Stimulated activated CD4-positive, alpha-beta T cell treated with anti-CD3 and anti-CD28 coated beads, Interleukin-4, amount 100 ng/mL, for 24 hours (primary cell): ENCODE results near the gene COL11A1.
"Not testable (repeated sequence)": the region's sequence is repeated elsewhere in the genome, so short reads cannot be mapped to it uniquely, and the experiment has no call there.

Source experiments
- DNase-seq: peaks from one replicate; pipeline ENCODE4 v3.0.0-alpha.2; 2020

COL11A1 gene

DNA sequence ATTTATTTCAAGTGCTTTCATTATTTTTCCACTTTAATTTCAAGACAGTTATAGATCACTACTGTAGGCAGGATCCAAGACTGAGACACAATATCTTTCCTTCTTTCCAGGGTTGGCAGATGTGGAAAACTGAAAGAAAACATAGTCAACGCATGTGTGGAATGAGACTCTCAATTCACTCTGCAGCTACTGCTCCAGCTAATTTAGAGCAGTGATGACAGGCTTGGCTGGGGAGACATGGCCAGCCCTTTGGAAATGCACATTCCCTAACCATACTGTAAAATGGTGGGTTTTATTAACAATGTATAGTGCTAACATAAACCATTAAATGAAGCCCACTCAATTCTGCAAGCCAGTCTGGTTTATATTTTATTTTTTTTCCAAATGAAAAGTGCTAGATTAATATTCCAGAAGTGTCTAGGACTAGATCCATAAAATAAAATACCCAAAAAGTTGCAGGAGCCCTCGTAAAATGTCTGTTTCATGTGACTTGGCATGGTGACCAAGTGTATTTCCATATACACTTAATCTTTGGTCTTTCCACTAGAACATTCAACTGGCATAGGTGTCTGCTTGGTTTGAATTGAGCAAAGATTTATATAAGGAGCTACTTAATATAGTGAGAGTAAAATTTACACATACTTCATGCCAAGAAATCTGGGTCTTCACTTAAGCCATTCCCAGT lies 32.9 kb downstream of the COL11A1 start:
- no peak for DNase-seq

DNA sequence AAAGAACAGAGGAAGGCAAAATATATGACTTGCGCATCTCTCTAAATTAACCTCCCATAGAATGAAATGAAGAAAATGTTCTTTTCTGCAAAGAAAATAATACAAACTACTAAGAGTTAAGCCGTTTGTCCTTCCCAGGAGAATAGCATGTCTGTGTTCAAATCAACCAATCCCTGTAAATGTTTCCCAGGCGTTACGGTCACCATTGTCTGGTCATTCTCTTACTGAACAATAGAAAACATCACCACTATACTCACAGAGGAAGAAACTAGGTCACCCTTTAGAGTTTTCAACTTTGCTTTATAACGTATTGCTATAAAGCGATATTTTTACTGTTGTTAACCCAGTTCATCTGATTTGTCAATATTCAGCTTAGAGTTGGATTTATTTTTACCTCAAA lies 34.1 kb downstream of the COL11A1 start:
- no peak for DNase-seq

DNA sequence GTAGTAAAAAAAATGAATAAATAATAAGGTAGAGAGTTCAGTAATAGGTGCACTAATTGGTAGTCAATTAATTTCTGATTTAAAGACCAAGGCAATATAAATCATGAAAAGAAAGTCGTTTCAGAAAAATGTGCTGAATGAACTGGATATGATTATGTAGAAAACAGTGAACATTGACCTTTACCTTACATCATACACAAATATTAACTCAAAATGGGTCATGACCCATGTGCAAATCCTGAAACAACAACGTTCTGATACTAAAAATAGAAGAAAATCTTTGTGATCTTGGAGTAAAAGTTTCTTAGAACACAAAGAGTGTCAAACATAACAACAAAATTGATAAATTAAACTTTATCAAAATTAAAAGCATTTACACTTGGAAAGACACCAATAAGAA lies 39.1 kb downstream of the COL11A1 start:
- no peak for DNase-seq

DNA sequence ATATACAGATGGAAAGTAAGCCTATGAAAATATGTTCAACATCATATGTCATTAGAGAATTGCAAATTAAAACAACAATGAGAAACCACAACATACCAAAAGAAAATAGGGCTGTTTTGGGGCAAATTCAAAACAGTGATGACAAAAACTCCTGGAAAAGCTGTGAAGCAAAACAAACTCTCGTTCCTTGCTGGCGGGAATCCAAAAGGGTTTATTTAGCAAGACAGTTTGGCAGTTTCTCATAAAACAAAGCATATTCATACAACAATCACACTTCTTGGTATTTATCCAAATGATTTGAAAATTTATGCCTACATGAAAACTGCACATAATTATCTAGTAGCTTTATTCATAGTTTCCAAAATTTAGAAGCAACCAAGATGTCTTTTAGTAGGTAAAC lies 44.4 kb downstream of the COL11A1 start:
- no peak for DNase-seq

DNA sequence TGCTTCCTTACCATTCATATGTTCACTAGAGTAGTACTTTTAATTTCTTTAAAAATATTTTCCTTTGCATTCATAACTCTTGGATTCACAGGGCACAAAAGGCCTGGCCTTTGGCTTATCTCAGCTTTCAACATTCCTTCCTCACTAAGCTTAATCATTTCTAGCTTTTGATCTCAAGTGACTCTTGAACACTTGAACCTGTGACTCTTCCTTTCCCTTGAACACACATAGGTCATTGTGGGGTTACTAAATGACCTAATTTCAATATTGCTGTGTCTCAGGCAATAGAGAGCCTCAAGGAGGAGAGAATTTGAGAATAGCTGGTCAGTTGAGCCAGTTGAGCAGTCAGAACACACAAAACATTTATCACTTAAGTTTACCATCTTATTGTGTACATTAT lies 49.9 kb downstream of the COL11A1 start:
- DNase-seq, result no peak

DNA sequence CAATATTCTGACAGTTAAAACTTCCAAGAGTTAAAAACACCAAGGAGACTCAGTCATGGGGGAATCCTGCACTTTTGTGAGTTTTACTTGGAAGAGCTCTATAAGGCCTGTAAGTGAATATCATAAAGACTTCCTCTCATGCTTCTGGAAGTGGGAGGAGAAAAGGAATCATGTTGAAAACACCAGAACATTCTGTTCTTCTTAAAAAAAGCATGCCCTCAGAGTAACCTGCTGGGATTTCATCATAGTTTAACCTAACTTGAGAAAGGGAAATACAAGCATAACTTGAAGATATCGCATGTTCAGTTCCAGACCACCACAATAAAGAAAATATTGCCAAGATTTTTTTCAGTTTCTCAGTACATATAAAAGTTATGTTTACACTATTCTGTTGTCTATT lies 51.9 kb downstream of the COL11A1 start:
- DNase-seq, result no peak

DNA sequence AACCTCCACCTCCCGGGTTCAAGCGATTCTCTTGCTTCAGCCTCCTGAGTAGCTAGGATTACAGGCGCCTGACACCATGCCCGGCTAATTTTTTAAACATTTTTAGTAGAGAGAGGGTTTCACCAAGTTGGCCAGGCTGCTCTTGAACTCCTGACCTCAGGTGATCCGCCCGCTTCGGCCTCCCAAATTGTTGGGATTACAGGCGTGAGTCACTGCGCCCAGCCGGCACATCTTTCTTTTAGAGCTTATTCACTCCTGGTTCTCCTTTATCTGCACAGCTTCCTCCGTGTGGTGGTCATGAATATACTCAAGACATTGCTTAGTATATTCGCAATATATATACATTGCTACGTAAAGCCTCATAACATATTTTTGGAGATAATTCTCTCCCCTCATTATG lies 80.2 kb downstream of the COL11A1 start:
- DNase-seq, result not testable (repeated sequence)

DNA sequence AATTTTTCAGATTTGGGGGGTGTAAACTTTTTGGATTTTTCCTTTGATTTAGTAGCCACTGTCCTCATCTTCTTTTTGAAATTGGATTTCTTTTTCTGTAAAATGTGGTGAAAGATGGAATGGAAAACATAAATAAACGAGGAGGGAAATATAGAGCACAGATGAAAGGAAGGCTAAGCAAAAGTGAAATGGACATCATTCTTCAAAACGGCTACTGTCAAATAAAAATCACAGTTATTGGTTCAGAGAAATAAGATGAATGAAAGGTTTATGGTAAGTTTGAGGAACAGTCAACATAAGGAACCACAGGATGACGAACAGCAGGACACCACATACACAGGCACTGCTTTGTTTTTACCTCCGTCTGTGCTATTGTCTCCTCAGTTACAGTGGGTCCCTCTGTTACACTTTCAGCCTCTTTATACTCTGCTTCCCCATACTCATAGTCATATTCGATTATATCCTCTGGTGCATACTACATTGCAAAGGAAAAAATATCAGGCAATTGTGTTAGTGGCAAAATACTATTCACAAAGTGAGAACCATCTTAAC lies 82.4 kb downstream of the COL11A1 start:
- DNase-seq, result no peak

DNA sequence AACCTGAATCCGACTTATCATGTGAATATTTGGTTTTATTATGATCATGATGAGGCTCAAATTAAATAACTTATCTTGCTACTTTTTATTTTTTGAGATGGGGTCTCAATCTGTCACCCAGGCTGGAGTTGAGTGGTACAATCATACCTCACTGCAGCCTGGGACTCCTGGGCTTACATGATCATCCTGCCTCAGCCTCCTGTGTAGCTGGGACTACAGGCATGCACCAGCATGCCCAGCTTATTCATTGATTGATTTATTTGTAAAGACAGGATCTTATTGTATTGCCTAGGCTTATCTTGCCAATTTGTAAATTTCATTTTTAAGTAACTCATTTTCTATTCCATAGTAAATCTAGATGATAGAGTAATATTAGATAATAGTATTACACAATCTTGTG lies 84.3 kb downstream of the COL11A1 start:
- no peak for DNase-seq

DNA sequence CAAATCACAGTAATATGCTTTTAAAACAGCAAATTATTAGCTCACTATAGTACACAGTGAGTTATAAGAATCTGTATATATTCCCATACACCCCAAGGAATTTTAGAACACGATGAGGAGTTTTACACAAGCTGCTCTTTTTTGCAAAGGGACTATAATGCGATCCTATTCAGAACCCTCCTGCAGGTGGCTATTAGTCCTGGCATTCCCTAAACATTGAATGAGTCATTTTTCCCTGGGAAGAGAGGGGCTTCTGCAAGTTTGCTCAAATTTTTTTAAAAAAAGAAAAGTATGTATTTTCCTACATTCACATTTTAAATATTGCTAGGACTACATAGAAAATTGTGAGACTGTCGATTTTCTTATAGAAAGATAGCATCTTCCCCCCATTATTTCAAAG lies 106.3 kb downstream of the COL11A1 start:
- DNase-seq, result no peak

DNA sequence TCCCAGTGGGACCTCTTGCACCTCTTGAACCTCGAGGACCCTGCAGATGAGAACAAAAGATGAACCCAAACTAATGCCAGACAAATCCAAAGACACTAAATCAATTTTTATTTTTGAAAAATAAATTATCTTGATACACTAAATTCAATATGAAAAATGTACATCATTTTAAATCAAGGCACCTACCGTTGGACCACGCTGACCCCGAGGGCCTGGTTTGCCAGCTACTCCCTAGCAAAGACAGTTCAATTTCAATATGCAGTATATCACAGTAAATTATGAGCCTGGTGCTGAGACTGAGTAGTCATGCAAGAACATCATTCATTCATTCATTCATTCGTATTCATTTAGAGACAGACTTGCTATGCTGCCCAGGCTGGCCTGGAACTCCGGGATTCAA lies 129.4 kb downstream of the COL11A1 start:
- no peak for DNase-seq

DNA sequence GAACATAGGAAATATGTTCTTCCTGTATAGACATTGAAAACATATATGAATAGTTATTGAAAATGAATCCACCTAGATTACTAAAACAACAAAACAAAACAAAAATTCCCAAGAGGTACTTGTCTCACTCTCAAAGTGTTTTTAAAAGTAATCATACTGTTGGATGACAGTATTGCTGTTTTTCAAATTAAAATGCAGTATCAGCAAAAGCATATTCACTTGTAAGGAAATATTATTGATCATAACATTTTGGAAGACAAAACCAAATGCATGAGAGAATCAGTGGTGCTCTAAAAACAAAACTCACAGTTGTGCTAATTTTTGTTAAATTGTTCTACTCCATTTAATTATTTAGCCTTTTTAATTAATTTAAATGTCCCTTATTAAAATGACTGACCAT lies 131.0 kb downstream of the COL11A1 start:
- DNase-seq, result no peak

DNA sequence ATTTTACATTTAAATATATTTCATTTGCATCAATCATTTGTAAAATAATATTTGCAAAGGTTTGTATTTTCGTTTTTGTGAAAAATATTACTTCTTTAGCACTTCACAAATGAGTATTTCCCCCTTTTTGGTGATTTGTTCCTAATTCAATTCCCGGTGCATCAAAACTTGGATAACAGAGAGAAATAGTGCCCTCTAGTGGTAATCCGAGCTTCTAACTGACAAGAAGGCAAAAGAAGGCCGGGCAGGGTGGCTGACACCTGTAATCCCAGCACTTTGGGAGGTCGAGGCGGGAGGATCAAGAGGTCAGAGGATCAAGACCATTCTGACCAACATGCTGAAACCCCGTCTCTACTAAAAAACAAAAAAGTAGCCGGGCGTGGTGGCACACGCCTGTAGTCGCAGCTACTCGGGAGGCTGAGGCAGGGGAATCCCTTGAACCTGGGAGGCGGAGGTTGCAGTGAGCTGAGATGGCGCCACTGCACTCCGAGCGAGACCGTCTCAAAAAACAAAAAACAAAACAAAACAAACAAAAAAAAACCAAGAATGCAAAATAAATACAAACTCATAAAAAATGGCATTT lies 137.7 kb downstream of the COL11A1 start:
- DNase-seq, result no peak

DNA sequence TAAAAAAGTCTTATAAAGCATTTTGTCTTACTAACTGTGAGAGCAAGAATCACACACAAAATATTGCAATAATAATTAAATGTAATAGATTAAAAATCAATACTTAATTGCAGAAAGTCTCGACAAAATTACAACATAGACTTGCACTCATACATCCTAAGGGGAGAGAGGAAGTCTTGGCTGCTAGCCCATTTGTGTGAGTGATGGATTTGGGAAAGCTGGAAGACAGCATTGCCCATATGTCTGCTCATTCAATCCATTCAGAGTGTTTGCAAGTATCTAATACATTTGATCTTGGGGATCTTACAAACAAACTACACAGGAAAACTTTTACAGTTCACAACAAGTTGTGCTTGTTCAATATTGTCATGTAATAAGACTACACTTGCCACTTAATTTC lies 140.5 kb downstream of the COL11A1 start:
- DNase-seq, result no peak

DNA sequence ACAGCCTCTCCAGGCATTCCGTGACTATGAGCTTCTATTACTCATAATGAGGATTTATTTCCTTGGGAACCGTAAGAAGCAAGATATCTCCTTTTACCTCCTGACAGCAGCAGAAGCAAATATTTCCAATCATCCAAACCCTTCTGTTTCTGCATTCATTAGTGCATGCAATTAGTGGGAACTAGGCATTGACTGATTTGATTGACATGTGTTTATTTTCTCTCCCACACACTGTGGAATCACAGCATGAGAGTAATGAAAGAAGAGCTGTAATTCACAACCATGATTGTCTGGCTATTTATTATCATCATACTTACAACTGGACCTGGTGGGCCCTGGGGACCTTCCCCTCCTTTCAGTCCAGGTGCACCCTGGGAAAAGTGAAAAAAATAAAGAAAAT lies 146.8 kb downstream of the COL11A1 start:
- no peak for DNase-seq

DNA sequence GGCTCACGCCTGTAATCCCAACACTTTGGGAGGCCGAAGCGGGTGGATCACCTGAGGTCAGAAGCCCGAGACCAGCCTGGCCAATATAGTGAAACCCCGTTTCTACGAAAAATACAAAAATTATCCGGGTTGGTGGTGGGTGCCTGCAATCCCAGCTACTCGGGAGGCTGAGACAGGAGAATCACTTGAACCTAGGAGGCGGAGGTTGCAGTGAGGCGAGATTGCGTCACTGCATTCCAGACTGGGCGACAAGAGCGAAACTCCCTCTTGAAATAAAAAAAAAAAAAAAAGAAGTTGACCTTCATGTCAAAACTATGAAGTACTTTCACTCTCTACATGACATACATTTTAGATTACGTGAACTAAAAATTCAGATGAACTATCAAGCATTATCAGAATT lies 153.7 kb downstream of the COL11A1 start:
- DNase-seq, result no peak

DNA sequence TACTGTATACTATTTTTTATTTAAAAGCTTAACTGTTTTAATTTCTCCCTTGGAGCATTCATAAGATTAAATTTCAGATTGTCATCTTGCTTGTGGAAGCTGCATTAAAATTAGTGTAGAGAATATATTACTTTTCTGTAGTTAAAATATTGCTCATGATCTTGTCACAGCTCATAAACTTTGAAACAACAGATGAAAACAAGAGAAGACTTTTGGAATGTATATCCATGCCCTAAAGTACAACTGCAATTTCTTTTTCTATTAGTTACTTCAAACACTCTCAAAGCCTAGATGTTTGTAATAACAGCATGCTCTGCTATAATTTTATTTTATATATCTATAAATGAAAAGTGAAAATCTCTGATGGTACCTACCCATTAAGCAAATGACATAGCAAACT lies 155.9 kb downstream of the COL11A1 start:
- no peak for DNase-seq

DNA sequence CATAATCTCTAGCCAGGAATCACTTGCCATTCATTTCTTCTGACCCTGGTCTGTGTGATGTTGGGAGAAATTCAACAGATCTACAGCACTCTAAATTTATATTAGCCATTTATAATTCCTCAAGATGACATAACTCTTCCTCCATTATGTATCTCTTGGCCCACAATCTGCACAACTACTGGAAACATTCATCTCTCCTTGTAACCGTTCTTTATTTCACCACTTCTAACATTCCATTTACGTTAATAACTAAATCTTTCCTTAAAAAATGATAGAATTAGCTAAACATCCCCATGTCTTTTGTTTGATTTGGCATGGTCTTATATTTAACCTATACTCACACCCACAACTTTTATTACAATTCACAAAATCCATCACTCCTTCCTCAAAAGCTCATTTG lies 166.0 kb downstream of the COL11A1 start:
- no peak for DNase-seq

DNA sequence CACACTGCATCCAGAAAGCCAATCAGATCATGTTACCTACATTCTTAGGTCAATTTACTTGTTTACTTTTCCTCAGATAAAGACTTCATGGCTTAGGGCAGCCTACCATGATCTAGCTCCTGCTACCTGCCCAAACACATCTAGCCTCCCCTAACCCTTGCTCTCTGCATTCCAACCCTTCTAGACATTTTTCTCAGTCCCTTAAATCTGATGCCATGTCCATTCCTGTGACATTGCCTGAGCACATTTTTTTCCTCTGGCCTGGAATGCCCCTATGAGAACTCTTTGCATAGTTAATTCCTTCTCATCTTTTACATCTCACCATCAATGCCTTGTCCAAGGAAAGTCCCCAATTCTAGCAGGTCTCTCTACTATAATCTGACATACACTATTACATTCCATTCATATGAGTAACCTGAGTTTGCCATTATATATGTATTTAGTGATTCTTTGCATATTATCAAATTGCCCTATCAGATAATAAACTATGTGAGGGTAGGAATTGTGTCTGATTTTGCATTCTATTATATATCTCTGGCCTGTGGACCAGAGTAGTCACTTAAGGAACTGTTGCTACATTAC lies 166.9 kb downstream of the COL11A1 start:
- no peak for DNase-seq

DNA sequence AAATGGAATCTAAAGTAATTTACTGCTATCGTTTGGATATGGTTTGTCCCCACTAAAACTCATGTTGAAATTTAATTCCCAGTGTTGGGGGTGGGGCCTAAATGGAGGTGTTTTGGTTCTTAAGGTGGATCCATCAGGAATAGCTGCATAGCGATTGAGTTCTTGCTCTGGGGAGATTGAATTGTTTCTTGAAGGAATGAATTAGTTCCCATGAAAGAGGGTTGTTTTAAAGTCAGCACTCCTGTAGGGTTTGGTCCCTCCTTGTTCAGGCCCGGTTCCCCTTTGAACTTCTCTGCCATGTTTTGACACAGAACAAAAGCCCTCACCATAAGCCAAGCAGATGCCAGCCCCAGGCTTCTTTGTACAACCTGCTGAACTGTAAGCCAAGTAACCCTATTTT lies 170.9 kb downstream of the COL11A1 start:
- no peak for DNase-seq

DNA sequence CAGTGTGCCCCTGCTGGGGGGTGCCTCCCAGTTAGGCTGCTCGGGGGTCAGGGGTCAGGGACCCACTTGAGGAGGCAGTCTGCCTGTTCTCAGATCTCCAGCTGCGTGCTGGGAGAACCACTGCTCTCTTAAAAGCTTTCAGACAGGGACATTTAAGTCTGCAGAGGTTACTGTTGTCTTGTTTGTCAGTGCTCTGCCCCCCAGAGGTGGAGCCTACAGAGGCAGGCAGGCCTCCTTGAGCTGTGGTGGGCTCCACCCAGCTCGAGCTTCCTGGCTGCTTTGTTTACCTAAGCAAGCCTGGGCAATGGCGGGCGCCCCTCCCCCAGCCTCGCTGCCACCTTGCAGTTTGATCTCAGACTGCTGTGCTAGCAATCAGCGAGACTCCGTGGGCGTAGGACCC lies 175.0 kb downstream of the COL11A1 start:
- not testable (repeated sequence) for DNase-seq

DNA sequence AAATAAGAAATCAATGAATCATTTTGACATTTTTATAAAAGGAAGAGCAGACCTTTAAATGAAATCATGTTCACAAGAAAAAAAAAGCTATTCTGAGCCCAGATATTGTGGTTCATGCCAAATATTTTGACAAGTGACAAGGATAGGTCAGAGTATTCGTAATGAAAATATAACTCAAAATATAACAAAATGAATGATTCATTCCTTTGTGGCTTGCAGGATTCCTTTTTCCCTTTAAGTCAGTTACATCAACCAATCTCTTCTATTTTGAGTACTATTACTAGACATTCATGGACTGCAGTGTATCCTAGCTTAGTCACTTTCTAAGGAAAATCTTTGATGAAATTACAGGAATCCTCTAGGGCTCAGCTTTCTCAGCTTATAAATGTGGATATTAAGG lies 188.7 kb downstream of the COL11A1 start:
- DNase-seq, result no peak

DNA sequence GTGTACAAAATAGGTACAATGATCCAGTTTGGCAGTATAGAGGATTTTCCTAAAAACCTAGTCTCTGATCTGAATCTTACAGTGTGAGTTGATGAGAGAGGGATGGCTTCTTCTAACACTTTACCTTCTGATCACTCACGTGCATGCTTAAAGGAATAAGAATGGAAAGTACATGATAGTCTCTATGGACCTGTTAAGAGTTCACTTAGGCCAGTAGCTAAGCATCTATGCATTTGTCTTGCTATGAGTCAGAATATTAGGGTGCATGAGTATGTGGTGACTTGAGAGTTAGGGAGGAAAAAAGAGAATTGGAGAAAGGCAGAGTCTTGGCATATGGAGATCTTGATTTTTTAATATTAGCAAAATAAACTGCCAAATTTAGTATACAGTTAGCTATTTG lies 206.3 kb downstream of the COL11A1 start:
- no peak for DNase-seq

DNA sequence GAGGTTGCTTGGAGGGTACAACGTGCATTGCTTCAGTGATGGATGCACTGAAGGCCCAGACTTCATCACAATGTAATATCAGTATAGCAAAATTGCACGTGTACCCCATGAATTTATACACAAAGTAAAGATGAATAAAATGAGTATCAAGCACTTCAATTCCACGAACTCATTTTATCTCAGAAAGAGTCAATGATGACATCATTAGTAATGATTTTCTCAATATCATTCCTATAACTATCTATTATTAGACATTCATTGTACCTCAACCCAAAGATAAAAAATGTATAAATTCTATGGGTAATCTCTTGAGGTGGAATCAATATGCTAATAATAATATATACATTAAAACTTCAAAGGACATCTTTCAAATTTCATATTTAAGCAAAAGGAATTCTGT lies 208.4 kb downstream of the COL11A1 start:
- no peak for DNase-seq

DNA sequence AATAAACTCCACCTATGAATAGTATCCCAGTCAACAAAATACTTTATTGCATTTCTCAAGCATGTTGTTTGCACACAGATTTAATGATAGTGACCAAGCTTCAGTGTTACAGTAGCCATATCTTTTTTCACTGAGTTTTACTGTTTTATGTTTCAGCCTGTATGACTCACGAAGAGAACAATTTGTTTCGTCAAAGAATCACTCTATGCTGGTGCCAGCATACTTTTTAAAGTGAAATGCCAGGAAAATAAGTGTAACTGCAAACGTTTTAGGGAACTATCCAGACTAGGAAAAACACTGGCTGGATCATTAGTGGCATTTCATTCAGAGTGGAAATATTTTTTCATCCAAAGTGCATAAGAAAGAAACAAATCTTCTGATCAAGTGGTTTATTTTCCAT lies 210.8 kb downstream of the COL11A1 start:
- DNase-seq, result no peak
